ENCODE measurements around the gene RNU4-1.
"Not testable (repeated sequence)": the region's sequence is repeated elsewhere in the genome, so short reads cannot be mapped to it uniquely, and the experiment has no call there.

RNU4-1 gene

DNA sequence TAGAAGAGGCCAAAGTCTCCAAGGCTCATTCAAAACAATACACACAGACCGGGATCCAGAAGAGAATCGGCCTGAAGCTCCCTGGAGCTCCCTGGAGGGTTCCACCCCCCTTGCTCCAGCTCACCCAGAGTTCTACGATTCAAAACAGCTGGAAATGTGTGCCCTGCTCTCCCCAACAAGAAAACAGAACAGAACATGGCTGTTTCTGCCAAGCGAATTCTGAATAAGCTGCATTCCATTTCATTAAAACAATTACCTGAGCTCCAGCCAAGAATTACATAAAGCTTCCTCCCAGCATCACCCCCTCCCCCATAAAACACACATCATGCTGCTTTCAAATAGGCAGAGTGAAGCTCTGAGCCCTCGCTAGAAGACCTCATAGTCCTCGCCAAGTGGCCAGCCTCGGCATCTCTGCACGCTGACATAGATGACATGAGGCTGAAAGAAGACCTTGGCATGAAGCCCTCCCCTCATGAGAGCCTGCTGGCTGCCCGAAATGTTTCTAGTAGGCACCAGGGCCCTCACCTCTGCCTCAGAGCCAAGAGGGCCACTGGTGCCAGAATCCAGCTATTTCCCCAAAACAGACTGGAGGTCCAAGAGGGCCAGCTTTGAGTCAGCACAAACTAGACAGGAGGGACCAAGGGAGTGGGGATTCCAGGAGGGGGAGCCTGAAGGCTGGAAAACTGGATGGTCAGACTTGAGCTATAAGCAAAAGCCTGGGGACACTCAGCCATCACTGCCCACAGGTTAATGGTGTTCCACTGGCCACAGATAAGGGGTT, 35.8 kb downstream of the RNU4-1 start:
- DNase-seq: no peak

DNA sequence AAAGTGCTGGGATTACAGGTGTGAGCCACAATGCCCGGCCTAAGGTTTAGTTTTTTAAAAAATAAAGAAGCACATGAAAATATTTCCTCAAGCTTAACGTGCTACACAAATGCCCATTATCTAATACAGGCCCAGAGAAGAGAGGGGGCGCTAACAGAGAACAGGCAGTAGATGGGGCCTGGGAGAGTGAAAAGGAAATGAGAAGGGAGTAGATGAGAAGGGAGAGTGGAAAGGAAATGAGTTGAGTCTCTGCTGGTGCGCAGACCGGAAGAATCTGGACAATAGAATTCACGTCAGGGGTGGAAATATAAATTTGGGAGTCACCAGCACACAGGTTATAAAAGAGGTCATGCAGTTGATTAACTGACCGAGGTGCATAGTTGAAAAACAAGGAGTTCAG, 38.2 kb downstream of the RNU4-1 start:
- no peak for DNase-seq

DNA sequence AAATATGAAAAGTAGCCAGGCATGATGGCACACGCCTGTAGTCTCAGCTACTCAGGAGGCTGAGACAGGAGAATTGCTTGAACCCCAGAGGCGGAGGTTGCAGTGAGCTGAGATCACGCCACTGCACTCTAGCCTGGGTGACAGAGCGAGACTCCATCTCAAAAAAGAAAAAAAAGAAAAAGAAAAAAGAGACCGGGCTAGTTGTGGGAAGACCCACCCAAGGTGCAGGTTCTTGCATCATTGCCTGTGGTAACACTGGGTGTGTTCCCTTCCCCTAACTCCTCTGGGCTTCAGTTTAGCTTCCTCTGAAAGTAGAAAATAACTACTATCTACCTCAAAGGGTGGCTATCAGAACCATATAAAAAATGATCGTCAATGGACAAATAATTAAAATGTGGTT, 39.7 kb downstream of the RNU4-1 start:
- not testable (repeated sequence) for DNase-seq

DNA sequence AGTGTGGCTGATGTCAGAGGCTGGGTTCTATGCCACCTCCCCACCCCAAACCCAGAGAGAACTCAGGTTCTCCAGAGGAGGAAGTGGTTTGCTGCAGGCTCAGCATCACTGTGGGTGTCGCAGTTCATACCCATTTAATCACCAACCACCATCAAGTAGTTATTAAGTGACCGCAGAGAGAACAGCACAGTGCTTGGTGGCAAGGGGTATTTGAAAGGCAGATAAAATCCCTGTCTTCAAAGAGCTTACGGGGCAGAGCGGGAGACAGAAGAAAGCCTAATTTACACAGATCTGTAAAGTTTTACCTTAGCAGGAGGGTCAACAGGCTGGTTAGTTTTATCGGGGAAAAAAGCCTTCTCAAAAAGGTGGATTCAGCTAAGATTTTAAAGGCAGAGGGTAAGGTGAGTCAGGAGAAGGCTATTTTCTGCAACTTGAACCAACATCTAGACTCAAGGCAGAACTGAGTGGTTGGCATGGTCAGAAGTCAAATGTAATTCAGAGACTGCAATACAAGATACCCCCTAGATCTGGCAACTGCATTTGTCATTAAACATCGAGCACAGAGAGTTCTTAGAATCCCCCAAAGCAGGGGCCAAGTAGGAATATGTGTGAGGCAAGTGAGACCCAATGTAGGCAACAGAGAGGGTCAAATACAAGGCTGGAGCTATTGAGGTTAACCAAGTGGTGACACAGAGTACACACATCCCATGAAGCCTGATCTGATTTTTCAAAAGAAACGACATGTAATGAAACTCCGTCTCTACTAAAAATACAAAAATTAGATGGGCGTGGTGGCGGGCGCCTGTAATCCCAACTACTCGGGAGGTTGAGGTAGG, 40.7 kb downstream of the RNU4-1 start:
- no peak for DNase-seq

DNA sequence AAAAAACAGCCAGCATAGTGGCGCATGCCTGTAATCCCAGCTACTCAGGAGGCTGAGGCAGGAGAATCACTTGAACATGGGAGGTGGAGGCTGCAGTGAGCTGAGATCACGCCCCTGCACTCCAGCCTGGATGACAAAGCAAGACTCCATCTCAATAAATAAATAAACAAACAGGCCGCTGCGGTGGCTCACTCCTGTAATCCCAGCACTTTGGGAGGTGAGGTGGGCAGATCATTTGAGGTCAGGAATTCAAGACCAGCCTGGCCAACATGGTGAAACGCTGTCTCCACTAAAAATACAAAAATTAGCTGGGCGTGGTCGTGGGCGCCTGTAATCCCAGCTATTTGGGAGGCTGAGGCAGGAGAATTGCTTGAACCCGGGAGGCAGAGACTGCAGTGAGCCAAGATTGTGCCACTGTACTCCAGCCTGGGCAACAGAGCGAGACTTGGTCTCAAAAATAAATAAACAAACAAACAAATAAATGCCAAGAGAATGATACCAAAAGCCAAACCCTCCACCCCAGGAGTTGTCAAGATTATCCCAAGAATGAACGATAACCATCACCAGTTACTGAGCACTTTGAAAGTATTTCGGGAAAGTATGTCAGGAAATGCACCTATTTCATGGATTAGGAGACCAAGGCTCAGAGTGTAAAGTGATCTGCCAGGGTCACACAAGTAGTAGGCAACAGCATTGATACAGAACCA, 41.5 kb downstream of the RNU4-1 start:
- DNase-seq: not testable (repeated sequence)

DNA sequence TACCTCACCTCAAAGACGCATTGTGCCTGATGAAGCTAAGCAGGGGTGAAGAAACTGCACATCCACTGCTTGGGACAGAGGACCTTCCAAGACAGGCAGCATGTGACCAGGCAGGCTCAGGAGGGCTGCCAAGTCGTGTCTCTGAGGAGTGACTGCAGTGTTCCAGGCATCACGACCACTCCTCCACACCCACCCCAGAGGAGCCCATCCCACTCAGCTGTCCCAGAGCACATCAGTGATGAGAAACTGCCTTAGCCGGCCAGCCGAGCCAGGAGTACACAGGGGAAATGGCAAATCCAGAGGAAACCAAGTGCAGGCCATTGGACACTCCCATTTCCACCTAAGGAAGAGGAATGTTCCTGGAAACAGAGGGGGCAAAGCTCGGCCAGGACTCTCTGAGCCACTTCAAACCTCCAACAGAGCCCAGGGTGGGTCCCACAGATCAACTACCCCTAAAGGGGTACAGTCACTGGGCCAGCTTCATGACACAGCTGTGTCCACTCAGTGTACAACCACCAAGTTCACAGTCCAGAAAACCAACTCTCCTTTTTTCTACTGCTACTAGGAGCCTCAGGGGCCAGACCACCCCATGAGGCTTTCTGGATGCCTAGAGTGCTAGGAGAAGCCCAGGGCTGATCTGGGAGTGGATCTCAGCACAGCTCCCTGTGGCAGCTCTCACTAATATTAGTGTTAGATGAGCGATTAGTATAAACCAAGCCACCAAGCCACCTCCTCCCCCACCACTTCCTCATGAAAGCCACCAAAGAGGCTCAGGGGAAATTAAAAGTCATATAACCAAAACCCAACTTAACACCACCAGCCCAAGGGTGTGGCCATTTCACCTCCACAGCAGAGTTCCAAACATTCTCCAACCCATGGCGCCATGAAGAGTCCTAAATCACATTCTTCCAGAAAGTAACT, 42.9 kb downstream of the RNU4-1 start:
- no peak for DNase-seq

DNA sequence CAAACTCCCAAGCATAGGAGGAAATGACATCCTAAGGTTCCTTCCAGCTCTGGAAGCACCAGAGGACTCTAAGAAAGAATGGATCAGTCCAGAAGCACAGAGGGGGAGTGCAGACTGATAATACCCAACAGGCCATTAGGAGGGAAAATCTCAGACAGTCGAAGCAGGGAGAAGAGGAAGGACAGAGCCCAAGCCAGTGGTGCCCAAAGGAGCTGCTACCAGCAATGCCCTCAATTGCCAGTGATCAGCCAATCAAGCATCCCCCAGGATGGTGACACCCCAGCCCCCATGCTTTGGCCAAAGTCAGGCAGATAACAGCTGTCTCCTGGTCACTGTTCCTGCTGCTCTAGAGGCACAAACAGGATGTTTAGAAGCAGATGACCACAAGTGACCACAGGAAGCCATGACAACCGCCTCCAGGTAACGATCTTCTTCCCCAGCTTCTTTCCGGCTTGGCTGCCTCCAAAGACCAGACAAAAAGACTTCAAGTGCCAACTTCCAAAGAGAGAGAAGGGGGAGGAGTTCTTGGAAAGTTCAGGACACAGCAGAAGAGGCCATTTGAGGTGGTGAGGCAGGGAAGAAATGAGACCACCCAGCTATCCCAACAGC, 43.7 kb downstream of the RNU4-1 start:
- DNase-seq: no peak

DNA sequence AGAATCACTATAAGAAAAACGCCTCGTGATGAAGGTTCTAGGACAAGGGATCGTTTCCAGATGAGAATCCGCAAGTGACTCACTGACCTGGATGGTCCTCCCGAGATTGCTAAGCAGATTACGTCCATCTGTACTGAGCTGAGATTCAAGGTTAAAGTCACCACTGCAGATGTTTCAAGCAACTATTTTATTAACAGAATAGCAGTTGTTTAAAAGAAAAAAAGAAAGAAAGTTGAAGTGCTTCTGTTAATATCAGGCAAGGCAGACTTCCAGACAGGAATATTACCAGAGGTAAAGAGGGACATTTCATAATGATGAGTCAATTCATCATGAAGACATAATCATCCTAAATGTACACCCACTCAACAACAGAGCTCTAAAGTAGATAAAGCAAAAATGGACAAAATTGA, 45.4 kb downstream of the RNU4-1 start:
- DNase-seq: no peak

DNA sequence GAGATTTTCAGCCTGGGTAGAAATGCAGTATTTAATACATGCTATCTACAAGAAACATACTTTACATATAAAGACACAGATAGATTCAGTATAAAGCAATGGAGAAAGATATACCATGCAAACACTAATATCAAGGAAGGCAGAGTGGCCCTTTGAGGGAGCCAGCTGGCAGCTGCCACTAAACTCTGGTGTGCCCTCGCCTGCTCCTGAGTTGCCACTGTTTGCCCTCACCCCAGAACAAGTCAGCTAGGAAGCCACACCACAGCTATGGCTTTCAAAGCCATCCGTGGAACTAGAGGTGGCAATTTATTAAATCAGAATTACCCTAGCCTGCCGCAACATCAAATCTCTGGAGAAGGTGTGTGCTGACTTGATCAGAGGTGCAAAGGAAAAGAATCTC, 45.9 kb downstream of the RNU4-1 start:
- DNase-seq: no peak

DNA sequence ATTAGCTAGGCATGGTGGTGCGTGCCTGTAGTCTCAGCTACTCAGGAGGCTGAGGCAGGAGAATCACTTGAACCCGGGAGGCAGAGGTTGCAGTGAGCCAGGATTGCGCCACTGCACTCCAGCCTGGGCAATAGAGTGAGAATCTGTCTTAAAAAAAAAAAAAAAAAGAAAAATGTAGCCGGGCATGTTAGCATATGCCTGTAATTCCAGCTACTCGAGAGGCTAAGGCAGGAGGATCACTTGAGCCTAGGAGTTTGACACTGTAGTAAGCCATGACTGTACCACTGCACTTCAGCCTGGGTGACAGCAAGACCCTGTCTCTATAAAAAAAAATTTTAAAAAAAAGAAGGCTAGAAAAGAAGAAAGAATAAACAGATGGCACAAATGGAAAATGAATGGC, 46.3 kb downstream of the RNU4-1 start:
- not testable (repeated sequence) for DNase-seq
